ENCODE results near the gene CD8A. TPM values are rescaled to one million over a fixed set of nuclear protein-coding genes. Genes with fewer than 3 reads are reported as not detected.
"Not testable (repeated sequence)": the region's sequence is repeated elsewhere in the genome, so short reads cannot be mapped to it uniquely, and the experiment has no call there.

The CD8A gene
- total RNA-seq, 1 donor from 2014 or later: not detected

GRCh38 chr2:86779971-86780370 lies 10.7 kb downstream of the CD8A start:
- DNase-seq (ENCODE audit: low read depth, low spot score): no peak

GRCh38 chr2:86778957-86779356 lies 11.8 kb downstream of the CD8A start:
- DNase-seq (ENCODE audit: low read depth, low spot score): no peak

GRCh38 chr2:86776532-86776931 lies 14.2 kb downstream of the CD8A start:
- DNase-seq (ENCODE audit: low read depth, low spot score): no peak

GRCh38 chr2:86775338-86775737 lies 15.4 kb downstream of the CD8A start:
- DNase-seq (ENCODE audit: low read depth, low spot score): no peak

- no peak for DNase-seq (ENCODE audit: low read depth, low spot score)
Observed at GRCh38 chr2:86774862-86775261, 15.9 kb downstream of the CD8A start.

- DNase-seq (ENCODE audit: low read depth, low spot score): no peak
Observed at GRCh38 chr2:86772611-86773010, 18.1 kb downstream of the CD8A start.

GRCh38 chr2:86770816-86771301 lies 19.9 kb downstream of the CD8A start:
- no peak for DNase-seq (ENCODE audit: low read depth, low spot score)

GRCh38 chr2:86769838-86770237 lies 20.9 kb downstream of the CD8A start:
- no peak for DNase-seq (ENCODE audit: low read depth, low spot score)

GRCh38 chr2:86768189-86768949 lies 22.3 kb downstream of the CD8A start:
- DNase-seq (ENCODE audit: low read depth, low spot score): no peak

- DNase-seq (ENCODE audit: low read depth, low spot score): no peak
Observed at GRCh38 chr2:86765310-86765695, 25.4 kb downstream of the CD8A start.

- DNase-seq (ENCODE audit: low read depth, low spot score): no peak
Observed at GRCh38 chr2:86764661-86765309, 25.9 kb downstream of the CD8A start.

GRCh38 chr2:86760371-86760770 lies 30.3 kb downstream of the CD8A start:
- DNase-seq (ENCODE audit: low read depth, low spot score): no peak

- DNase-seq (ENCODE audit: low read depth, low spot score): no peak
Observed at GRCh38 chr2:86758405-86758804, 32.3 kb downstream of the CD8A start.

GRCh38 chr2:86753606-86754005 lies 37.1 kb downstream of the CD8A start:
- no peak for DNase-seq (ENCODE audit: low read depth, low spot score)

- DNase-seq (ENCODE audit: low read depth, low spot score): no peak
Observed at GRCh38 chr2:86752934-86753333, 37.8 kb downstream of the CD8A start.

- DNase-seq (ENCODE audit: low read depth, low spot score): no peak
Observed at GRCh38 chr2:86751778-86752177, 38.9 kb downstream of the CD8A start.

GRCh38 chr2:86750240-86750839 lies 40.4 kb downstream of the CD8A start:
- DNase-seq (ENCODE audit: low read depth, low spot score): no peak

- DNase-seq (ENCODE audit: low read depth, low spot score): no peak
Observed at GRCh38 chr2:86747711-86748639, 42.7 kb downstream of the CD8A start.

- DNase-seq (ENCODE audit: low read depth, low spot score): no peak
Observed at GRCh38 chr2:86746939-86747338, 43.8 kb downstream of the CD8A start.

- no peak for DNase-seq (ENCODE audit: low read depth, low spot score)
Observed at GRCh38 chr2:86744152-86744551, 46.6 kb downstream of the CD8A start.

GRCh38 chr2:86741889-86742498 lies 48.7 kb downstream of the CD8A start:
- DNase-seq (ENCODE audit: low read depth, low spot score): not testable (repeated sequence)
